Activated T-cell treated with anti-CD3 and anti-CD28 coated beads, Interleukin-2, amount 50 U/mL, for 24 hours (primary cell): ENCODE results near the gene PDSS2.
"Not testable (repeated sequence)": the region's sequence is repeated elsewhere in the genome, so short reads cannot be mapped to it uniquely, and the experiment has no call there.

Source experiments
- DNase-seq: peaks from one replicate; pipeline ENCODE4 v3.0.0-alpha.2; 2020
- H3K27ac Mint-ChIP-seq: 2 replicates; pipeline ENCODE4 v1.8.0; 2020; ENCODE audit warnings: mild to moderate bottlenecking, mixed read lengths
- H3K27me3 Mint-ChIP-seq: 2 replicates; pipeline ENCODE4 v1.8.0; 2020; ENCODE audit warnings: mixed read lengths
- H3K36me3 Mint-ChIP-seq: 2 replicates; pipeline ENCODE4 v1.8.0; 2020; ENCODE audit warnings: low read depth, mixed read lengths
- H3K4me1 Mint-ChIP-seq: 2 replicates; pipeline ENCODE4 v1.8.0; 2020; ENCODE audit warnings: low read depth, mixed read lengths
- H3K4me3 Mint-ChIP-seq: 2 replicates; pipeline ENCODE4 v1.8.0; 2020; ENCODE audit warnings: mild to moderate bottlenecking, moderate library complexity, mixed read lengths
- H3K9me3 Mint-ChIP-seq: 2 replicates; pipeline ENCODE4 v1.8.0; 2020; ENCODE audit warnings: mixed read lengths

Gene PDSS2

GRCh38 chr6:107216197-107216933 is 243.0 kb downstream of the PDSS2 start:
- Mint-ChIP-seq H3K27me3 (no peaks in the 10 kb centered on the region), H3K36me3 (no peaks in the 10 kb centered on the region), H3K4me1 (peaks cover 6% of the 10 kb centered on the region), H3K4me3 (no peak overlapping the region), H3K27ac (no peak overlapping the region), H3K9me3 (no peaks in the 10 kb centered on the region)
- DNase-seq, result no peak

GRCh38 chr6:107215334-107215733 is 244.0 kb downstream of the PDSS2 start:
- H3K4me1 Mint-ChIP-seq, result peaks cover 6% of the 10 kb centered on the region
- H3K9me3 Mint-ChIP-seq, result no peaks in the 10 kb centered on the region
- no peaks in the 10 kb centered on the region for H3K27me3 Mint-ChIP-seq
- no peak overlapping the region for H3K27ac Mint-ChIP-seq
- no peak overlapping the region for H3K4me3 Mint-ChIP-seq
- no peak for DNase-seq
- H3K36me3 Mint-ChIP-seq, result peaks cover 1% of the 10 kb centered on the region

- peaks cover 6% of the 10 kb centered on the region for H3K4me1 Mint-ChIP-seq
- no peaks in the 10 kb centered on the region for H3K27me3 Mint-ChIP-seq
- no peak overlapping the region for H3K4me3 Mint-ChIP-seq
- peaks cover 6% of the 10 kb centered on the region for H3K36me3 Mint-ChIP-seq
- no peak for DNase-seq
- H3K9me3 Mint-ChIP-seq, result no peaks in the 10 kb centered on the region
- no peak overlapping the region for H3K27ac Mint-ChIP-seq
These were observed 244.7 kb downstream of the PDSS2 start for GRCh38 chr6:107214655-107215054.

- peaks cover 34% of the 10 kb centered on the region for H3K36me3 Mint-ChIP-seq
- H3K4me1 Mint-ChIP-seq, result peaks cover 6% of the 10 kb centered on the region
- no peak overlapping the region for H3K27ac Mint-ChIP-seq
- no peak for DNase-seq
- H3K9me3 Mint-ChIP-seq, result no peaks in the 10 kb centered on the region
- no peak overlapping the region for H3K4me3 Mint-ChIP-seq
- H3K27me3 Mint-ChIP-seq, result no peaks in the 10 kb centered on the region
These were observed 249.7 kb downstream of the PDSS2 start for GRCh38 chr6:107209406-107210305.

GRCh38 chr6:107207251-107207873 is 252.0 kb downstream of the PDSS2 start:
- peaks cover 37% of the 10 kb centered on the region for H3K36me3 Mint-ChIP-seq
- peaks cover 6% of the 10 kb centered on the region for H3K4me1 Mint-ChIP-seq
- no peaks in the 10 kb centered on the region for H3K27me3 Mint-ChIP-seq
- no peak overlapping the region for H3K4me3 Mint-ChIP-seq
- no peak for DNase-seq
- H3K9me3 Mint-ChIP-seq, result peaks cover 6% of the 10 kb centered on the region
- H3K27ac Mint-ChIP-seq, result no peak overlapping the region

GRCh38 chr6:107205058-107205998 is 254.0 kb downstream of the PDSS2 start:
- no peak overlapping the region for H3K4me3 Mint-ChIP-seq
- no peak for DNase-seq
- no peaks in the 10 kb centered on the region for H3K4me1 Mint-ChIP-seq
- H3K36me3 Mint-ChIP-seq, result peaks cover 38% of the 10 kb centered on the region
- H3K9me3 Mint-ChIP-seq, result peaks cover 6% of the 10 kb centered on the region
- H3K27ac Mint-ChIP-seq, result no peak overlapping the region
- H3K27me3 Mint-ChIP-seq, result no peaks in the 10 kb centered on the region

- H3K27me3 Mint-ChIP-seq, result no peaks in the 10 kb centered on the region
- no peak overlapping the region for H3K4me3 Mint-ChIP-seq
- peaks cover 6% of the 10 kb centered on the region for H3K9me3 Mint-ChIP-seq
- peaks cover 30% of the 10 kb centered on the region for H3K36me3 Mint-ChIP-seq
- H3K27ac Mint-ChIP-seq, result no peak overlapping the region
- no peak for DNase-seq
- no peaks in the 10 kb centered on the region for H3K4me1 Mint-ChIP-seq
These were observed 256.4 kb downstream of the PDSS2 start for GRCh38 chr6:107202876-107203468.

GRCh38 chr6:107198631-107199416 is 260.5 kb downstream of the PDSS2 start:
- peaks cover 18% of the 10 kb centered on the region for H3K36me3 Mint-ChIP-seq
- no peaks in the 10 kb centered on the region for H3K27me3 Mint-ChIP-seq
- H3K4me3 Mint-ChIP-seq, result no peak overlapping the region

GRCh38 chr6:107196152-107196551 is 263.2 kb downstream of the PDSS2 start:
- no peak for DNase-seq
- H3K4me3 Mint-ChIP-seq, result no peak overlapping the region
- no peak overlapping the region for H3K27ac Mint-ChIP-seq
- H3K4me1 Mint-ChIP-seq, result no peaks in the 10 kb centered on the region
- no peaks in the 10 kb centered on the region for H3K9me3 Mint-ChIP-seq
- peaks cover 34% of the 10 kb centered on the region for H3K36me3 Mint-ChIP-seq
- H3K27me3 Mint-ChIP-seq, result no peaks in the 10 kb centered on the region

More at GRCh38 chr6:107198631-107199416, 260.5 kb downstream of the PDSS2 start:
- Mint-ChIP-seq H3K4me1 (no peaks in the 10 kb centered on the region), H3K27ac (no peak overlapping the region), H3K9me3 (no peaks in the 10 kb centered on the region)
- no peak for DNase-seq

GRCh38 chr6:107194723-107195122 is 264.6 kb downstream of the PDSS2 start:
- H3K4me1 Mint-ChIP-seq, DNase-seq, H3K4me3 Mint-ChIP-seq, H3K9me3 Mint-ChIP-seq, H3K27me3 Mint-ChIP-seq, H3K27ac Mint-ChIP-seq: not testable (repeated sequence)
- H3K36me3 Mint-ChIP-seq, result peaks cover 40% of the 10 kb centered on the region

GRCh38 chr6:107192830-107193229 is 266.5 kb downstream of the PDSS2 start:
- DNase-seq, result no peak
- H3K9me3 Mint-ChIP-seq, result no peaks in the 10 kb centered on the region
- H3K27me3 Mint-ChIP-seq, result no peaks in the 10 kb centered on the region
- no peaks in the 10 kb centered on the region for H3K4me1 Mint-ChIP-seq
- no peak overlapping the region for H3K27ac Mint-ChIP-seq
- no peak overlapping the region for H3K4me3 Mint-ChIP-seq
- H3K36me3 Mint-ChIP-seq, result peaks cover 42% of the 10 kb centered on the region

- DNase-seq, result no peak
- Mint-ChIP-seq H3K4me3 (no peak overlapping the region), H3K9me3 (no peaks in the 10 kb centered on the region), H3K27ac (no peak overlapping the region), H3K36me3 (peaks cover 26% of the 10 kb centered on the region), H3K4me1 (no peaks in the 10 kb centered on the region), H3K27me3 (no peaks in the 10 kb centered on the region)
These were observed 271.7 kb downstream of the PDSS2 start for GRCh38 chr6:107187630-107188029.

GRCh38 chr6:107186047-107186446 is 273.3 kb downstream of the PDSS2 start:
- Mint-ChIP-seq H3K27ac (no peak overlapping the region), H3K4me1 (no peaks in the 10 kb centered on the region), H3K27me3 (no peaks in the 10 kb centered on the region), H3K36me3 (peaks cover 17% of the 10 kb centered on the region), H3K4me3 (no peak overlapping the region), H3K9me3 (no peaks in the 10 kb centered on the region)
- DNase-seq, result no peak
